Stimulated activated CD8-positive, alpha-beta memory T cell treated with anti-CD3 and anti-CD28 coated beads, Interleukin-7, amount 100 ng/mL, for 4 hours (primary cell): ENCODE measurements around the gene TLCD5.

ENCODE experiments used
- DNase-seq, 2 donors: peaks; one replicate each; pipeline ENCODE4 v3.0.0-alpha.2; 2020; ENCODE audit warnings: low read depth in 2 of 2

TLCD5 gene

GRCh38 chr11:120324932-120325810 lies at the start of gene TLCD5:
Gene TLCD5, plus strand, starts transcription at chr11:120325299. Its CDS starts 2,143 bp downstream, at chr11:120327442.
- DNase-seq: peak in 1 of 2 donors; percentile 13

DNA sequence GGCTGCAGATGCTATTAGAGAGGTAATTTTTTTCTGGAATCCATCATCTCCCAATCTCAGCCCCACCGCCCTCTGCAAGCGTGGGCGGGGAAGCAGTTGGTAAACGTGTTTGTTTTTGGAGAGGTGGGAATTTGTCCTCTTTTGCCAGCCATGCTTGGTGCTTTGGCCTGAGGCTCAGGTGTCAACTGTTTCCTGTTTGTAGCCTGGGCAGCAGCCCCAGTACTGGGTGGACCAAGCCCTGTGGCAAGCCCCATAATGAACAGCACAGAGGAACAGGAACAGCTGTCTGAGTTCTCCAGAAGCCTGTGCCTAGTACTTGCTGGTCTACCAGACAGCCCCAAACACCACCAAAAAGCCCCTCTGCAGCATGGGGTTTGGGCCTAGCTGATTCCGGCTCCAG lies 45.6 kb upstream of the TLCD5 start:
- DNase-seq: no peak

- no peak for DNase-seq
Observed at GRCh38 chr11:120280600-120281051, 44.5 kb upstream of the TLCD5 start.

GRCh38 chr11:120281143-120281795 lies 43.8 kb upstream of the TLCD5 start:
- no peak for DNase-seq

DNA sequence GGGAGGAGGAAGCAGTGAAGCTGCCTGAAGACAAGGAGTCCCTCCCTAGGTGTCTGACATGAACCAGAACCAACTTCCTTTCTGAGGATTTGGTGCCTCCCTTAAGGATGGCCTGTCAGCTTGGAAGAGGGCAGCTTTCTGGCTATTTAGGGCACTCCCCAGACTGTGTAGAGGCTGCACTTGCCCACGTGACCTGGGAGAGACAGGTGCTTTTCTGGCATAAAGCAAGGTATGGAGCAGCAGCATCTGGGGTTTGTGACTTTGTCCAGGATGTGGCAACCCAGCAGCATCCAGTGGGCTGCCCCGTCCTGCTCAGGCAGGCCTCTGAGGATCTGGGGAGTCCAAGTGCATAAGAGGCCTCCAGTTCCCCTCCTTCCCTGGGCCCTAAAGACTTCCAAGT lies 42.0 kb upstream of the TLCD5 start:
- DNase-seq: no peak

DNA sequence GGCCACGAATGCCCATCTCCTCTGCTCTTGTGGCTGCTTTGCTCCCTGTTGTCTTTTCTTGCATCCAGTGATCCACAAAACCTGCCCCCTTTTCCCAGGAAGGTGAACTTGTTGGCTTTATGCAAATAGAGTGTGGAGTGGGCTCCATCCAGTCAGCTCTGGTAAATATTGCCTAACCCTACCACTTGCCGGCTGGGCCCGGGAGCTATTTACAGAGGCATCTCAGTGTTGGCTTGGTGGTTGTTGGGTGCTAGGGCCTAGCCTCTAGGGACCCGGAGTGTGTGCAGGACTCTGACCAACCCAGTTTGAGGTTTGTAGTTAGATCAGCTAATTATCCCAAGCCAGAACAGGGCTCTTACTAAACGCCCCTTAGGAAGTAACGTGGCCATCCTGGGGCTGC lies 40.8 kb upstream of the TLCD5 start:
- DNase-seq: no peak

DNA sequence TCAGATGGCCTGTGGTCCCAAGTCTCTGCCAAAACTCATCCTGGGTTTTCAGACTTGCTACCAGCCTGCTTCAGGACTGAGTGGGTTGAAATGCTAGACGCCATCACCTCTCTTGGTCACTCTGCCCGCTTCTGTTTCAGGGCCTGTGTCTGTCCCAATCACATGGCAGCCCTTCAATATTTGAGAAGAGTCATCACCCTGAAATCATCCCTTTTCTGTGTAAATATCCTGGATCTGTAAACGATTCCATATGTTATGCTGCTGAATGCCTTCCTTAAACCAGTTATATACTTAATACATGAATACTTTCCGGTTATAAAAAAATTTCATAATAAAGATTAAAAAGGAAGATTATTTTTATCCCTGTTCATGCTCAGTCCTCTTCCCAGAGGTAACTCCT lies 39.8 kb upstream of the TLCD5 start:
- no peak for DNase-seq

DNA sequence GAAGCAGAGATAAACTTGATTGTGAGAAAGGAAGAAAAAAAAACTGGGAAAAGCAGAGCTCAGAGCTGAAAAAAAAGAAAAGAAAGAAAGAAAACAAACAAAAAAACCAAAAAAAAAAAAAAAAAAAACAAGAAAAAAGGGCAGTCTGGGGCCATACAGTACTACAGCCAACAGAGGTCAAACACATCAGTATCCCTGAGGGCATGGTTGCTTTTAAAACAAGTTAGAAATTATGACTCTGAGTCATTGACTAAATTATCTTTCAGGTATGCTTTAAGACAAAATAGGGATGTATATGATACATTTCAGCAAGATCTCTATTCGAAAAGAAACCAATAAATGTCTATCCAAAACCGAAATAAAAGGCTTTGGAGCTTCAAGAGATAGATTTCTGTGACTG lies 37.1 kb upstream of the TLCD5 start:
- DNase-seq: no peak

DNA sequence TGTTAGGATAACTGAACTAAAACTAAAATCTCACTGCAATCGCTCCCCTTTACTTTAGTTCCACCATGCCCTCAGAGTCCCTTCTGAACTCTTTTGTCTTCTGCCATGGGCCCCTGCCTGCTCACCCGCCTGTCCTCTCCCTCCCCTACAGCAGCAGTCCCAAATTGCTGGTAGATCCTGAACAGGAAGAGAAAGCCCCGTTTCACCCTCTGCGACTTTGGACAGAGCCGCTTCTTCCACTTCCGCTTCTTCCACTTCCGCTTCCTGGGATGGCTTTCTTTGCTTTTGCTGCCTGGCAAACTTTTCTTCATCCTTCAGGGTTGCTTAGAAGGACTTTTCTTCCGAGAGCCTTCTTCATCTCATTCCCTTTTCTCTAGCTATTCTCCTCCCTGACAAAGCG lies 35.7 kb upstream of the TLCD5 start:
- DNase-seq: no peak

DNA sequence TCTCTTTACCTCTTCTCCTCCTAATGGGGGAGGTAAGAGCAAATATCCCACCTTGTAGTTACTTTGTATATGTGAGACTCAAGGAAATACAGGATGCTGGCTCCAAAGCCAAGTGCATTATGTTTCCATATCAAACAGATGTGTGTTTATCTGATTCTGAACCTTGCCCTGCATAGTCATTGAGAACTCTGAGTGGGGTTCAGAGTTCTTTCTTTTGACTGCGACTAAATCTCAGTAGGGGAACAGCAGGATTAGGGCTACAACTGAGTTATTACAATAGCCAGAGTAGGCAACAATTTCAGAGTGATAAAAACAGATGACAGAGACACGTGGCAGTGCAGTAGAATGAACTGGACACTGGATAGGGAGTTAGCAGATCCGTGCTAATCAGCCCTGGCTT lies 34.1 kb upstream of the TLCD5 start:
- DNase-seq: no peak

- no peak for DNase-seq
Observed at GRCh38 chr11:120293038-120293800, 31.9 kb upstream of the TLCD5 start.

DNA sequence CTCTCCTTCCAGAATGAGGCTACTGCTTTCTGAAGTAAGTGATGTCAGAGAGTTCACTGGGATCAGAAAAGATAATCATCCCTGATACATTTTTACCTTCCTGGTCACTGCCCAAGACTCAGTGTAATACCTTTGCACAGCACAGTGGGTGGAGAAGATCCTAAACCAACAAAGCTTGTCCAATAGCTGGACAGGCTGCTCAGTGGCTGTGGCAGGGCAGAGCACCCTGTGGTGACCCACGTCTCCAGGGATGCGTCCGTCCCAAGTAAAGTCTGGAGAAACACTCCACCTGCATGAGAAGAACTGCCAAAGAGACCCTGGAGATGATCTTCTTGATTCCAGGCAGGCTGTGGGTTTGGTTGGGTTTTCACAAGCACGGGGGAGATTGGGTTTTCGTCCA lies 31.0 kb upstream of the TLCD5 start:
- DNase-seq: no peak

GRCh38 chr11:120295099-120295498 lies 30.0 kb upstream of the TLCD5 start:
- no peak for DNase-seq

DNA sequence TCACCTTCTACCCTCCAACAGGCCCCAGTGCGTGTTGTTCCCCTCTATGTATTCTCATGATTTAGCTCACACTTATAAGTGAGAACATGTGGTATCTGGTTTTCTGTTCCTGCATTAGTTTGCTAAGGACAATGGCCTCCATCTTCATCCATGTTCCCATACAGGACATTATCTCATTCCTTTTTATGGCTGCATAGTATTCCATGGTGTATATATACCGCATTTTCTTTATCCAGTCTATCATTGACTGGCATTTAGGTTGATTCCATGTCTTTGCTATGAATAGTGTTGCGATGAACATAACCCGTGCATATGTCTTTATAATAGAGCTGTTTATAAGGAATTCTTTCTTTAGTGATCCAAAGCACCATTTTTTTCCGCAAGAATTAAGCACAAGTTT lies 28.5 kb upstream of the TLCD5 start:
- DNase-seq: no peak

DNA sequence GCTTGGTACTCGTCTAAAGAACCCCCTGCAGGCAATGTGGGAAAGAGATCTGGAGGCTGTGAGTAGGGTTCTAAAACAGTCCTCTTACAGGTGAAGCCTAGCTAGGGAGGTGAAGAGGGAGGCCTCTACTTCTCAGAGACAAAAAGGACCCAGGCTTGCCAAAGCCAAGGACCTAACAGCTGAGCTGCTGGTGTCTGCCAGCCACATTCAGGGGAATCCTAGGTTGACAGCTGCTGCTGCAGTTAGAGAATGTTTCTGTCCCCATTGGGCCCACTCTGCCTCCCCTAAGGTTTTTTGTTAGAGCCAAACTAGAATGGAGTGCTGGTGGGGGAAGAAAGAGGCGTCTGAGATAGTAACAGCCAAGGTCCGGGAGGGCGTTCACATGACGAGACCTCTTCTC lies 26.6 kb upstream of the TLCD5 start:
- DNase-seq: no peak

GRCh38 chr11:120302001-120302805 lies 22.9 kb upstream of the TLCD5 start:
- DNase-seq: no peak

DNA sequence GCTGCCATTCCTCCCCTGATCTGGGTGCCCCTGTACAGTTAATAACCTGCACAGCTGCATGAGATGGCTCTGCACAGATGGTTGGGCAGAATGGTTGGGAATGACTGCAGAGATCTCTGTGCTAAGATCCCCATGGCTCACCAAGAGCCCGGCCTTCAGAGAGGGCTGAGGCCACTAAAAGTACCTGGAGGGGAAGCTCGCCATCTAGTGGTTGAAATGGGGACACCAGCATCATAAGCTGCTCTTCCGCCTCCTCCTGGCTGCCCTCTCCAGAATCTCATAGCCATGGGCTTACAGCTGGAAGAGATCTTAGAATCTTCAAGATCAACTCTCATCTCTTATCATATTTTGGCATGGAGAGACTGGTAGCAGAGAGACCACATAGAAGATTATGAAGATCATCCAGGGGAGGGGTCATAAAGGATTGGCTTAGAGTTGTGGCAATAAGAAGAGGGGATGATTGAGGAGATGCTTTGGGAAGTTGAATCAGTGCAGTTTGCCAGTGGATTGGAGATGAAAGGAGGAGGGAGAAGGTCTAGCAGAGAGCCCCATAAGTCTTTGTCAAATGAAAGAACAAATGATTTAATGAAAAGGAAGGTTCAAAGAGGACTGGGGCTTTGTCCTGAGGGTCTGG lies 22.0 kb upstream of the TLCD5 start:
- peak; percentile 16 to 33 for DNase-seq

GRCh38 chr11:120304526-120304925 lies 20.6 kb upstream of the TLCD5 start:
- DNase-seq: no peak

DNA sequence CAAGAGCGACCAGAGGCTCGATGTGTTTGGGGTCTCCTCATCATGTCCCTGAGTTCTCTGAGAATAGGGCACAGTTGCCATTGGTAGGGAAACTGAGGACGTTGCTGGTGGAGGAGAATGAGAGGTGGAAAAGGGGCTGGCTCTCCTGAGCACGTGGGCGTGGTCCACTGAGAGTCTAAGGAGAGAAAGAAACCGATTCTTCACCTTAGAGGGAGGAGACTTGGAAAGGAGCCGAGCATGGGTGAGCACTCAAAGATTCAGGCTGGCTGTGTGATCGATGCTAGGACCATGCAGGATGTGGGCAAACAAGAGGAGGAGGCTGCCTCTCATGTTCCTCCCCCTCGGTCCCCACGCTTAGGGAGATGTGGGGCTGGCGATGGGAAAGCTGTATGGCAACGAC lies 19.8 kb upstream of the TLCD5 start:
- no peak for DNase-seq

DNA sequence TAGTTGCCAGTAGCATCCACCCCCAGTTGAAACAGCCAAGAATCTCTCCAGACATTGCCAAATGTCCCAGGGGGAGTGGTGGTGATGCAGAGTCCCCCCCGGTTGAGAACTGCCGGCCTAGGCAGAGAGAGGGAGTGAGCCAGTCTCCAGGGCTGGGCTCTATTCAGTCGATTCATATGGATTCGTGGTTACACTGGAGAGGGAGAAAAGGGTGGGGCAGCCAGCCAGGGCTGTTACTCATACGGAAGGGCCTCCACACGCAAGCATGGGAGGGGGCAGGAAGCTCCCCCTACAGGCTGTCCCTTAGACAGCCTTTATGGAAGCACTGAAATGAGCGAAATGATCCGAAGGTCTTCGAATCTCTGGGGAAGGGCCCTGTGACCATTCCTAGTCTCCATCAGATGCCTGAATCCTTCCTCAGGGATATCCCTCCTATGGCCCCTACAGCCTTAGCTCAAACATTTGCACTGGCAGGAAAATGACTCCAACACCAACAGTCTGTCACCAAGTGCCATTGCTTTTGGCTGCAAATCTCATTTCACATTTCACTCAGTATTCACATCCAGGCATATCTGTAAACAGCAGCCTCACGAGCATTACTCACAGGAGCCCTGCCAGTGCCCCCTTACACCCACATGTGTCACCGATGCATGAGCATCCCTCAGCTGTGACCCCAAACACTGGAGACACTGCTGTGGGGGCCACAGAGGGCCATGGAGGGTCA lies 18.4 kb upstream of the TLCD5 start:
- DNase-seq: no peak
